Adrenal gland (tissue), 12 donors: ENCODE results near the gene CCR9. TPM values are rescaled to one million over a fixed set of nuclear protein-coding genes. Genes with fewer than 3 reads are reported as not detected.
A peak's percentile ranks its signal among the peaks of the same experiment; 100 is the strongest.

Experiments used
- DNase-seq, 7 donors: peaks; one replicate each; pipeline ENCODE4 v3.0.0-alpha.2; 2019 to 2020
- H3K27ac ChIP-seq, 5 donors: fragments of 200-600 bp; sonication (generic) in 4 of 5; 1 replicate in 3 of 5; 2 replicates in 2 of 5; pipeline versions ENCODE4 v1.5.1 to v1.8.0; 2016 to 2020; ENCODE audit warnings: mild to moderate bottlenecking in 1 of 5
- H3K27me3 ChIP-seq: fragments of 200-600 bp; 2 replicates; pipeline ENCODE4 v1.8.0; 2021
- H3K36me3 ChIP-seq, 2 donors: fragments of 200-600 bp; replicated peaks in 1 of 2; 1 replicate in 1 of 2; 2 replicates in 1 of 2; pipeline versions ENCODE4 v1.5.1 to v1.8.0; 2018 to 2022
- H3K4me1 ChIP-seq, 2 donors: fragments of 200-600 bp; replicated peaks in 1 of 2; 1 replicate in 1 of 2; 2 replicates in 1 of 2; pipeline versions ENCODE4 v1.5.1 to v1.8.0; 2018 to 2021
- H3K4me3 ChIP-seq, 4 donors: fragments of 200-600 bp; sonication (generic) in 3 of 4; one replicate each; pipeline ENCODE4 v1.5.1; 2016 to 2018
- H3K9me3 ChIP-seq, 3 donors: fragments of 200-600 bp; sonication (generic) in 1 of 3; replicated peaks in 1 of 3; 1 replicate in 2 of 3; 2 replicates in 1 of 3; pipeline versions ENCODE4 v1.5.1 to v1.8.0; 2016 to 2021
- CTCF ChIP-seq, 6 experiments: fragments of 450-650 bp in 4 of 6; fragments of 200-600 bp in 2 of 6; sonication (generic) in 1 of 6; IDR thresholded peaks; 1 replicate in 5 of 6; 2 replicates in 1 of 6; pipeline versions ENCODE4 v1.5.1 to v1.8.0; 2016 to 2021; ENCODE audit warnings: antibody characterized with exemption in 6 of 6, mild to moderate bottlenecking in 2 of 6, moderate library complexity in 1 of 6
- POLR2A ChIP-seq, 2 donors: fragments of 450-650 bp; IDR thresholded peaks; one replicate each; pipeline ENCODE4 v1.6.1; 2017; ENCODE audit warnings: antibody characterized with exemption in 2 of 2, mild to moderate bottlenecking in 2 of 2, moderate library complexity in 1 of 2
- WGBS, 4 donors: extraction: QIAGEN DNeasy Blood & Tissue Kit in 2 of 4; methylation state at CpG; one replicate each; pipeline versions ENCODE4 v1.1.5 to v1.1.7; 2013 to 2017; 5-methylcytosine and 5-hydroxymethylcytosine counted together
- intact Hi-C, 2 donors: fragments of 100-400 bp; cut with DNase I; formaldehyde crosslinking; loops; one replicate each; pipeline versions ENCODE4 v1.14.1 to v1.15.0; 2022 to 2023
- polyA plus RNA-seq, 3 donors: library from polyadenylated mRNA; stranded (reverse); fragments of 200-250 nt in 2 of 3; fragments of 350-450 nt in 1 of 3; fragmentation: Illumina TruSeq in 1 of 3; extraction: RNeasy Lipid Tissue Mini Kit (QIAGEN cat#74804) in 1 of 3; gene quantifications; one replicate each; pipeline ENCODE4 v1.2.3, GENCODE V29; 2013 to 2014
- total RNA-seq, 9 donors: library from RNA; depleted of rRNA in 4 of 9; stranded (reverse); fragments of >200 nt in 4 of 9; fragments of 120-200 nt in 1 of 9; fragmentation: NEBNext Ultra II Directional in 1 of 9; extraction: Animal tissue kit (Norgen Biotek cat#: 25700) in 1 of 9; gene quantifications; one replicate each; pipeline versions ENCODE4 v1.1.0 to v1.2.4, GENCODE V29; 2013 to 2023
- donor health status: healthy with polysubstance abuse.
- donor health status: Bipolar disorder and iron deficiency.
- donor health status: DM: yes; HTN: yes; CAD: no.
- donor health status: DM: no; HTN: no; CAD: no.
- donor health status: DM: no; HTN: no; CAD: no.
- donor health status: DM: yes; HTN: yes; CAD: no.

The CCR9 gene
- total and polyA plus RNA-seq, 12 donors: 0.57 TPM; not detected in 11

- Histone ChIP-seq H3K4me3 (no peak overlapping the region), H3K36me3 (peaks cover 0 to 42% of the 10 kb centered on the region in 2 donors), H3K9me3 (no peaks in the 10 kb centered on the region), H3K4me1 (no peaks in the 10 kb centered on the region), H3K27me3 (no peaks in the 10 kb centered on the region), H3K27ac (no peak overlapping the region)
- intact Hi-C loops: loop anchor here (10.0 kb wide), 2 partner anchors 171 to 449 kb away; no protein-coding TSS in a partner anchor
- no peak for DNase-seq
- 82 to 87% (median 86%) methylated on average over 6 to 9 of the region's 9 CpGs for WGBS, 4 donors
- no peak for TF ChIP-seq POLR2A (IDR thresholded peaks at IDR 0.05)
- TF ChIP-seq CTCF (IDR thresholded peaks at IDR 0.05): no peak
These were observed 49.9 kb downstream of the CCR9 start for GRCh38 chr3:45936261-45936660.

GRCh38 chr3:45937206-45938042 is 51.1 kb downstream of the CCR9 start:
- Histone ChIP-seq H3K4me3 (no peak overlapping the region), H3K36me3 (peaks cover 0 to 30% of the 10 kb centered on the region in 2 donors), H3K27me3 (no peaks in the 10 kb centered on the region), H3K9me3 (no peaks in the 10 kb centered on the region), H3K27ac (no peak overlapping the region), H3K4me1 (no peaks in the 10 kb centered on the region)
- intact Hi-C loops: loop anchor here (2.0 to 10.0 kb wide), 3 partner anchors 143 to 447 kb away; no protein-coding TSS in a partner anchor
- no peak for DNase-seq
- 89 to 94% (median 92%) methylated on average over 7 to 8 of the region's 8 CpGs for WGBS, 4 donors
- TF ChIP-seq POLR2A (IDR thresholded peaks at IDR 0.05) (no peak), CTCF (IDR thresholded peaks at IDR 0.05) (no peak)

GRCh38 chr3:45938043-45938435 is 51.7 kb downstream of the CCR9 start:
- Histone ChIP-seq H3K4me3 (no peak overlapping the region), H3K36me3 (peaks cover 0 to 24% of the 10 kb centered on the region in 2 donors), H3K9me3 (no peaks in the 10 kb centered on the region), H3K27ac (no peak overlapping the region), H3K27me3 (no peaks in the 10 kb centered on the region), H3K4me1 (no peaks in the 10 kb centered on the region)
- TF ChIP-seq POLR2A (IDR thresholded peaks at IDR 0.05) (no peak), CTCF (IDR thresholded peaks at IDR 0.05) (no peak)
- 91 to 99% (median 96%) methylated on average over 4 of the region's 4 CpGs for WGBS, 4 donors
- DNase-seq: no peak
- intact Hi-C loops: loop anchor here (2.0 to 10.0 kb wide), 3 partner anchors 143 to 447 kb away; no protein-coding TSS in a partner anchor

- peaks cover 0 to 24% of the 10 kb centered on the region in 2 donors for H3K36me3 ChIP-seq
- H3K4me3 ChIP-seq: no peak overlapping the region
- TF ChIP-seq CTCF (IDR thresholded peaks at IDR 0.05): peak; percentile 88 to 96 (median 90)
- TF ChIP-seq POLR2A (IDR thresholded peaks at IDR 0.05): no peak
- 10 to 25% (median 24%) methylated on average over 4 of the region's 4 CpGs for WGBS, 4 donors
- no peaks in the 10 kb centered on the region for H3K4me1 ChIP-seq
- no peak overlapping the region for H3K27ac ChIP-seq
- intact Hi-C loops: loop anchor here (2.0 to 10.0 kb wide), 3 partner anchors 142 to 446 kb away; no protein-coding TSS in a partner anchor
- H3K27me3 ChIP-seq: no peaks in the 10 kb centered on the region
- DNase-seq: peak; percentile 83 to 96 (median 91)
- no peaks in the 10 kb centered on the region for H3K9me3 ChIP-seq
These were observed 52.5 kb downstream of the CCR9 start for GRCh38 chr3:45938864-45939263.
